WTC11 (cell line): ENCODE measurements around the gene FOXC2.

ENCODE experiments used
- CBFB ChIP-seq: sonication (generic); formaldehyde crosslinking; IDR thresholded peaks from 2 replicates; pipeline ENCODE4 v1.8.1; 2022; ENCODE audit warnings: mild to moderate bottlenecking, low read depth, missing genetic modification reagents
- CTCF ChIP-seq: fragments of 200-600 bp; IDR thresholded peaks from 2 replicates; pipeline ENCODE4 v1.8.0; 2022; ENCODE audit warnings: antibody characterized with exemption
- ELF4 ChIP-seq: sonication (generic); formaldehyde crosslinking; IDR thresholded peaks from 2 replicates; pipeline ENCODE4 v1.8.1; 2022; ENCODE audit warnings: low read depth, mild to moderate bottlenecking, moderate library complexity, missing genetic modification reagents
- ERG ChIP-seq: fragments of 250-450 bp; sonication (Bioruptor Pico); IDR thresholded peaks from 2 replicates; pipeline ENCODE4 v1.8.0; 2021; ENCODE audit warnings: mild to moderate bottlenecking
- ESRRA ChIP-seq: sonication (generic); formaldehyde crosslinking; IDR thresholded peaks from 2 replicates; pipeline ENCODE4 v1.8.1; 2022; ENCODE audit warnings: mild to moderate bottlenecking, missing genetic modification reagents, borderline replicate concordance
- FOXP4 ChIP-seq: sonication (generic); formaldehyde crosslinking; IDR thresholded peaks from 2 replicates; pipeline ENCODE4 v1.8.0; 2022; ENCODE audit warnings: mild to moderate bottlenecking, missing genetic modification reagents
- NFYB ChIP-seq: sonication (generic); formaldehyde crosslinking; conservative IDR thresholded peaks from 2 replicates; pipeline ENCODE4 v1.8.0; 2022; ENCODE audit warnings: low read depth, missing genetic modification reagents
- NR2C2 ChIP-seq: sonication (generic); formaldehyde crosslinking; IDR thresholded peaks from 2 replicates; pipeline ENCODE4 v1.8.0; 2022; ENCODE audit warnings: mild to moderate bottlenecking, missing genetic modification reagents
- RELA ChIP-seq: sonication (generic); formaldehyde crosslinking; IDR thresholded peaks from 2 replicates; pipeline ENCODE4 v1.8.1; 2022; ENCODE audit warnings: missing genetic modification reagents, mild to moderate bottlenecking, borderline replicate concordance
- SP1 ChIP-seq: sonication (generic); formaldehyde crosslinking; conservative IDR thresholded peaks from 2 replicates; pipeline ENCODE4 v1.8.1; 2022; ENCODE audit warnings: missing genetic modification reagents
- USF2 ChIP-seq: sonication (generic); formaldehyde crosslinking; IDR thresholded peaks from 2 replicates; pipeline ENCODE4 v1.8.1; 2023; ENCODE audit warnings: mild to moderate bottlenecking, missing genetic modification reagents, moderate library complexity
- ZNF138 ChIP-seq: sonication (generic); formaldehyde crosslinking; conservative IDR thresholded peaks from 2 replicates; pipeline ENCODE4 v1.8.1; 2022; ENCODE audit warnings: mild to moderate bottlenecking, moderate library complexity, missing genetic modification reagents
- ZNF232 ChIP-seq: sonication (generic); formaldehyde crosslinking; IDR thresholded peaks from 2 replicates; pipeline ENCODE4 v1.8.0; 2022; ENCODE audit warnings: mild to moderate bottlenecking, missing genetic modification reagents
- ZNF317 ChIP-seq: sonication (generic); formaldehyde crosslinking; IDR thresholded peaks from 2 replicates; pipeline ENCODE4 v1.8.1; 2023; ENCODE audit warnings: low read depth, mild to moderate bottlenecking, moderate library complexity, missing genetic modification reagents, borderline replicate concordance

- TF ChIP-seq CTCF = no peak
- no peak for TF ChIP-seq CBFB (CRISPR knock-in tag)
- TF ChIP-seq ERG (CRISPR knock-in tag) = no peak
- no peak for TF ChIP-seq ESRRA
- no peak for TF ChIP-seq NR2C2 (CRISPR knock-in tag)
- no peak for TF ChIP-seq ZNF138 (CRISPR knock-in tag)
- no peak for TF ChIP-seq SP1 (CRISPR knock-in tag)
- TF ChIP-seq ZNF317 (CRISPR knock-in tag) = no peak
- TF ChIP-seq ZNF232 (CRISPR knock-in tag) = no peak
- no peak for TF ChIP-seq FOXP4 (CRISPR knock-in tag)
- no peak for TF ChIP-seq RELA (CRISPR knock-in tag)
- TF ChIP-seq NFYB = no peak
- no peak for TF ChIP-seq ELF4 (CRISPR knock-in tag)
- no peak for TF ChIP-seq USF2
Observed at GRCh38 chr16:86585821-86586611, 19.4 kb downstream of the FOXC2 start.
